GM18517 (cell line): ENCODE data around the gene FCF1.

Experiments
- ATAC-seq: cut with Tn5 transposase; IDR thresholded peaks from one replicate; pipeline ENCODE4 v1.9.1; 2021; ENCODE audit warnings: mild to moderate bottlenecking, moderate library complexity; ENCODE audit not compliant: unreplicated experiment

Gene FCF1

DNA sequence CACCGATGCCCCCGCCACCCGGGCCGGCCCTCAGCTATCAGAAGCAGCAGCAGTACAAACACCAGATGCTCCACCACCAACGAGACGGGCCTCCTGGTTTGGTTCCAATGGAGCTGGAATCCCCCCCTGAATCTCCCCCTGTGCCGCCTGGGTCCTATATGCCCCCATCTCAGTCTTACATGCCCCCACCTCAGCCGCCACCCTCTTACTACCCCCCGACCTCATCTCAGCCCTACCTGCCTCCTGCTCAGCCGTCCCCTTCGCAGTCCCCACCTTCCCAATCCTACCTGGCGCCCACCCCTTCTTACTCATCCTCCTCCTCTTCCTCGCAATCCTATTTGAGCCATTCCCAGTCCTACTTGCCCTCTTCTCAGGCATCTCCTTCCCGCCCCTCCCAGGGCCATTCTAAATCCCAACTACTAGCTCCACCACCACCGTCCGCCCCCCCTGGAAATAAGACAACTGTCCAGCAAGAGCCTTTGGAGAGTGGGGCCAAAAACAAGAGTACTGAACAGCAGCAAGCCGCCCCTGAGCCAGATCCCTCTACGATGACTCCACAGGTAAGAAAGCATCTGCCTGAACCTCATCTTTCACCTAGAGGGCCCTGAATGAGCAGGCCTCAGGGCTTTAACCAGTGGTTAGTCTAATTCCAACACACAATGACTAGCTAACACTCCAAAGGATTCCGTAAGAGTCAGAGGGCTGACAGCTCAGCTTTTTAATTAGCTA lies 51.0 kb downstream of the FCF1 start:
- ATAC-seq, result no peak

DNA sequence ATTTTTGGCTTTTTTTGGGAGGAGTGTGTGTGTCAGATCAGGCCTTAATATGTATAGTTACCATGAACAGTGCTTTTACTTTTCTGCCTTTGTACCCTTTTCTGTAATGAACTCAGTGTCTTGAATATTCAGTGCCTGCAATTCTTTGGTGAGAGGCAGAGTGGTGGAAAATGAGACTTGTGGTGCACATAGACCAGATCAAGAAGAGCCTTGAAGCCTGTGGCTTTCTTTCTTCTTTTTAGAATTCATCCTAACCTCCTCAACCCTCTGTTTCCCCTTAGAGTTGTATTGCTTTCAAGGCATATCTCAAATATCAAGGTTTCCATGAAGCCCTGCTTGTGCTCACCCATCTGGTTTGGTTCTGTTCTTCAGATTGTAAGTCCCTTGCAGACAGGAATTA lies 52.8 kb downstream of the FCF1 start:
- ATAC-seq, result no peak

DNA sequence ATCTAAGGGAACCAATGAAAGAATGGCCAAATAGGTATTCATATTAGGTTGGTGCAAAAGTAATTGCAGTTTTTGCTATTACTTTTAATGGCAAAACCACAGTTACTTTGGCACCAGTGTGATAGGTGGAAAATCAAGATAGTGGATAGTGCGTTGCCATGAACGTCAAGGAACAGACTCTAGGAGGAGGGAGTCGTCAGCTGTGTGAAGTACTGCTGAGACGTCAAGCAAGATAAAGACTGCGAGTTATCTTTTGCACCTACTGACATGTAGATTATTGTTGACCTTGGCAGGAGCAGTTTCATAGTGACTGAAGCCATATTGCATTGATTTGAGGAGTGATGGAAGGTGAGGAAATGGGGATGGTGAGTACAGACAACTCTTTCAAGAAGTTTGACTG lies 58.5 kb downstream of the FCF1 start:
- ATAC-seq, result no peak

DNA sequence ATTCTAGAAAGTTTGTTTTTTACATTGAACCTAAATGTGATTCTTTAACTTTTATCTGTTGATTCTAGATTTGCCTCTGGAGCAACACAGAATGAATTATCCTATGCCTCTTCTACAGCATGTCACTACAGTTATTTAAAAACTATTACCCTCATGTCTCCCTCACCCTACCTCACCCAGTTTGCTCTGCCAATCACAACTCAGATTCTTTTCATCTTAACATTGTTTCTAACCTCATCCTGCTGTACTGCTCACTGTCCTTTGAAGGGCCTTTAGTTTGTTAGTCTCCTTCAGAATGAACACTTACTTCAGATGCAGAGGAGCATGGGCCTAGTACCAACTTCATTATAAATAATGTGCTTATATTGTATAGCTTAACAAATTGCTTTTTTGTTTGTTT lies 71.7 kb downstream of the FCF1 start:
- ATAC-seq, result no peak

DNA sequence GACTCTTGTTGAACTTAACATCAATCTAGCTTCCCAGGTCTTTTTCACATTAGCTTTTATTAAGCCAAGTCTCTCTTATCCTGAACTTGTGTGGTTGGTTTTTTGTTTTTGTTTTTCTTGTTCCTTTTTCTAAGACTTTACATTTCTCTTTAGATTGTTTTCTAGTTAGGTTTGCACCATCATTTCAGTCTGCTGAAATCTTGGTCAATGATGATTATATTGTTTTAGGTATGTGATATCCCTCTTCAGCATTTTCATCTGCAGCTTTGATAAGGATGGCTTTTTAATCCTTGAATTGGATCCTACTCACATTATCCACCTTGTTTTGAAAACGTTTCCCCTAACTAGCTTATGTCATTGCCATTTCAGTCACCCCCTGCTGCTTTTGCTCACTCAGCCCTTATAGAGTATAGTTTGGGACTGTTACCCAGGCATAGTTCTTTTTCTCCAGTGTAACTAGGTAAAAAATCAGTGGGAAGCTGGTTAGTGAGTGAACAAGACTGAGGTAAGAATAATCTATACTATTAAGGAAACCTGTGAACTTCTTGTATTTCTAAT lies 72.2 kb downstream of the FCF1 start:
- ATAC-seq, result no peak

DNA sequence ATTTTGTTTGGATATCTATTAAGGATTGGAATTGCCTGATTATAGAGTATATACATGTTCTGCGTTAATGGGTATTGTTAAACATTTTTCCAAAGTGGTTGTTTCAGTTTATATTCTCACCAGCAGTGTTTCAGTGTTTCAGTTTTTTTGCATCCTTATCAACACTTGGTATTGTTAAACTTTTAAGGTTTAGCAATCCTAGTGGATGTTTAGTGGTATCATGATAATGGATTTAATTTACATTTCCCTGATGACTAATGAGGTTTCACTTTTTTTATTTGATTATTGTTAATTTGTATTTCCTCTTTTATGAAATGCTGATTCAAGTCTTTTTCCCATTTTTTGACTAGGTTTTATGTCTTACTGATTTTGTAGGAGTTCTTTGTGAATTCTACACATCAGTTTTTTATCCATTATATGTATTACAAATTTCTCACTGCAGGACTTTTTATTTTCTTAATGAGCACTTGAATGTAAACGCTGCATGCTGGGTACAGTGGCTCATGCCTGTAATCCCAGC lies 73.9 kb downstream of the FCF1 start:
- ATAC-seq, result no peak
